Upper lobe of left lung (tissue), 6 donors: ENCODE results near the gene TAC3. TPM values are rescaled to one million over a fixed set of nuclear protein-coding genes. Genes with fewer than 3 reads are reported as not detected.
A peak's percentile ranks its signal among the peaks of the same experiment; 100 is the strongest.

Experiments used
- ATAC-seq, 2 donors: fragments of 200-7000 bp; cut with Tn5 transposase; one replicate each; pipeline ENCODE4 v1.9.1; 2022; ENCODE audit warnings: mild to moderate bottlenecking in 2 of 2, moderate library complexity in 2 of 2; ENCODE audit not compliant: low FRiP score in 2 of 2
- DNase-seq, 2 donors: peaks; one replicate each; pipeline ENCODE4 v3.0.0-alpha.2; 2019 to 2020
- H3K27ac ChIP-seq, 4 donors: fragments of 200-600 bp; sonication (generic); one replicate each; pipeline ENCODE4 v1.5.1; 2016 to 2019
- H3K27me3 ChIP-seq, 4 donors: fragments of 200-600 bp; sonication (generic); one replicate each; pipeline ENCODE4 v1.5.1; 2017 to 2019
- H3K36me3 ChIP-seq, 4 donors: fragments of 200-600 bp; sonication (generic); one replicate each; pipeline ENCODE4 v1.5.1; 2016 to 2019
- H3K4me1 ChIP-seq, 4 donors: fragments of 200-600 bp; sonication (generic); one replicate each; pipeline ENCODE4 v1.5.1; 2018 to 2019
- H3K4me3 ChIP-seq, 4 donors: fragments of 200-600 bp; sonication (generic); one replicate each; pipeline ENCODE4 v1.5.1; 2017 to 2019; ENCODE audit warnings: mild to moderate bottlenecking in 2 of 4, moderate library complexity in 1 of 4
- H3K9me3 ChIP-seq, 4 donors: fragments of 200-600 bp; sonication (generic); one replicate each; pipeline ENCODE4 v1.5.1; 2018 to 2019
- EP300 ChIP-seq, 4 donors: sonication (generic); formaldehyde crosslinking; IDR thresholded peaks; one replicate each; pipeline ENCODE4 v1.5.1; 2017; ENCODE audit warnings: antibody characterized with exemption in 4 of 4, control low read depth in 2 of 4
- POLR2A ChIP-seq, 4 donors: fragments of 450-650 bp; IDR thresholded peaks; one replicate each; pipeline ENCODE4 v1.5.1; 2016 to 2017; ENCODE audit warnings: antibody characterized with exemption in 4 of 4, mild to moderate bottlenecking in 2 of 4
- POLR2AphosphoS5 ChIP-seq, 2 donors: sonication (generic); formaldehyde crosslinking; IDR thresholded peaks; one replicate each; pipeline ENCODE4 v1.5.1; 2017; ENCODE audit warnings: antibody characterized with exemption in 2 of 2
- WGBS, 2 donors: methylation state at CpG; one replicate each; pipeline ENCODE4 v1.1.5; 2017 to 2018; 5-methylcytosine and 5-hydroxymethylcytosine counted together
- total RNA-seq, 6 donors: library from RNA; depleted of rRNA in 4 of 6; stranded (reverse); fragments of >200 nt in 4 of 6; gene quantifications; one replicate each; pipeline versions ENCODE4 v1.1.0 to v1.2.1, GENCODE V29; 2016 to 2021
- TF ChIP-seq, protein P1 (sequence below), 6 experiments: fragments of 450-650 bp in 4 of 6; fragments of 200-600 bp in 2 of 6; sonication (generic) in 2 of 6; IDR thresholded peaks; one replicate each; pipeline ENCODE4 v1.5.1; 2016 to 2019; ENCODE audit warnings: antibody characterized with exemption in 6 of 6
- donor health status: DM: no; HTN: no; CAD: no; lungs with moderate emphysema.
- donor health status: DM: no; HTN: yes; CAD: no; lungs with severe emphysema.

The TAC3 gene
- total RNA-seq, 6 donors from 2014 or later: not detected

DNA sequence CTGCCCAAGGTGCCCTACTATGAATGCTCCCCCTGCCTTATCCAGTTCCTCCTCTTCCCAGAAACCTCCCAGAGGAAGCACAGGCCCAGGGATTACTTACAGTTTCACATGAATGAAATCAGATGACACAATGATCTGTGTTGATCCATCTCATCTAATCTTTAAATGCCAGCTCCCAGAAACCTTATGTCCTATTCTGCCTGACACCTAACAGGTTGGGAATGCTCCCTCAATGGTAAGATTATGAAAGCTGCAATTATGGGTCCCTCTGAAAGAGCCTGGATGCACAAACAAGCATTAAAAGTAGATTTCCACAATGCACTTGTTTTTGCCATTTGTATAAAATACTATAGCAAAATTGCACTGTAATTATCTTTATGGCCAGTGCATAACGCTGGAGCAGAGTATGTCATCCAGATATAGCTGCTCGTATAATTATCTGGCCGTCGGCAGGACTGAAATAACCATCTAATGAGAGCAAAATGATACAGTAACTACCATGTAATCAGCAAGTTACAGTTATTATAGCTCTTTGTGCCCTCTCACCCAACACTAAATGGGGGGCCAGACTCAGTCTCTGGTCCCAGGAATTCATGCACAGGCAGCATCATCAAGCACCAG, 5.6 kb downstream of the TAC3 start:
- TF ChIP-seq POLR2AphosphoS5 (IDR thresholded peaks at IDR 0.05): no peak

DNA sequence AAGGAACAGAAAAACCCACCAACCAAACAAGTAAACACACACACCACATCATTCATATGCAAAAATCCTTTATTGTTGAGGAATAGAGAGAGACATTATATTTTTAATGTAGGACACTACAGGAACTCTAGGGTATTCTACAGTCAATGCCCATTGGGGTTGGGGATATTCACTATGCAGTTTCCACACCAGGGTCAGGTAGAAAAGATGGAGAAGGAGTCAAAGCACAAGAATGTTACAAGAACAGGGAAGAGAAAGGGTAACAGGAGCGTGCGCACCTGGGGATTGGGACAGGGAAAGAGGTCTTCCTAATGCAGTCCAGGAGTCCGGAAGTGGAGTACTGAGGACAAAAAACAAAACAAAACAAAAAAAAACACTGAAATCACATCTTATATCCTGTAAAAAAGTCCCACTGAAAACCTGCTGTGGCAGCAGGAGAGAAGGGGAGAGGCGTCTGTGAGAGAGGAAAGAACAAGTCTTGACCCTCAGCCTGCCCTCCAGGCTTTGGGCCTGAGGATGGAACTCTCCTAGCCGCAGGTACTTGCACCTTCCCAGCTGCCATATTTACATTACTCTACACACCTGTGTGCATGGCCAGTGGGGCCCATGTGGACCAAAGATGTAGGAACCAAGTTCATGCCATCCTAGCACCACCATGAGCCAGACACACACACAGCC, 6.2 kb downstream of the TAC3 start:
- ATAC-seq (no peak), DNase-seq (no peak)
- WGBS, 2 donors: 88 to 89% methylated on average over 5 of the region's 5 CpGs
- no peaks in the 10 kb centered on the region for H3K9me3 ChIP-seq
- H3K27ac ChIP-seq: no peak overlapping the region
- TF ChIP-seq, protein P1, sequence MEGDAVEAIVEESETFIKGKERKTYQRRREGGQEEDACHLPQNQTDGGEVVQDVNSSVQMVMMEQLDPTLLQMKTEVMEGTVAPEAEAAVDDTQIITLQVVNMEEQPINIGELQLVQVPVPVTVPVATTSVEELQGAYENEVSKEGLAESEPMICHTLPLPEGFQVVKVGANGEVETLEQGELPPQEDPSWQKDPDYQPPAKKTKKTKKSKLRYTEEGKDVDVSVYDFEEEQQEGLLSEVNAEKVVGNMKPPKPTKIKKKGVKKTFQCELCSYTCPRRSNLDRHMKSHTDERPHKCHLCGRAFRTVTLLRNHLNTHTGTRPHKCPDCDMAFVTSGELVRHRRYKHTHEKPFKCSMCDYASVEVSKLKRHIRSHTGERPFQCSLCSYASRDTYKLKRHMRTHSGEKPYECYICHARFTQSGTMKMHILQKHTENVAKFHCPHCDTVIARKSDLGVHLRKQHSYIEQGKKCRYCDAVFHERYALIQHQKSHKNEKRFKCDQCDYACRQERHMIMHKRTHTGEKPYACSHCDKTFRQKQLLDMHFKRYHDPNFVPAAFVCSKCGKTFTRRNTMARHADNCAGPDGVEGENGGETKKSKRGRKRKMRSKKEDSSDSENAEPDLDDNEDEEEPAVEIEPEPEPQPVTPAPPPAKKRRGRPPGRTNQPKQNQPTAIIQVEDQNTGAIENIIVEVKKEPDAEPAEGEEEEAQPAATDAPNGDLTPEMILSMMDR (IDR thresholded peaks at IDR 0.05): no peak
- TF ChIP-seq POLR2A (IDR thresholded peaks at IDR 0.05) (no peak), EP300 (IDR thresholded peaks at IDR 0.05) (no peak), POLR2AphosphoS5 (IDR thresholded peaks at IDR 0.05) (no peak)
- no peaks in the 10 kb centered on the region for H3K27me3 ChIP-seq
- peaks cover 12 to 24% (median 18%) of the 10 kb centered on the region in 4 donors for H3K4me1 ChIP-seq
- H3K36me3 ChIP-seq: no peaks in the 10 kb centered on the region
- no peak overlapping the region for H3K4me3 ChIP-seq

More for the DNA sequence above, 5.6 kb downstream of the TAC3 start:
- no peak for ATAC-seq
- Histone ChIP-seq H3K4me3 (no peak overlapping the region), H3K4me1 (peaks cover 6 to 17% (median 12%) of the 10 kb centered on the region in 4 donors), H3K27me3 (no peaks in the 10 kb centered on the region), H3K36me3 (no peaks in the 10 kb centered on the region), H3K9me3 (no peaks in the 10 kb centered on the region), H3K27ac (no peak overlapping the region)
- 87 to 91% methylated on average over 4 of the region's 4 CpGs for WGBS, 2 donors
- no peak for DNase-seq

DNA sequence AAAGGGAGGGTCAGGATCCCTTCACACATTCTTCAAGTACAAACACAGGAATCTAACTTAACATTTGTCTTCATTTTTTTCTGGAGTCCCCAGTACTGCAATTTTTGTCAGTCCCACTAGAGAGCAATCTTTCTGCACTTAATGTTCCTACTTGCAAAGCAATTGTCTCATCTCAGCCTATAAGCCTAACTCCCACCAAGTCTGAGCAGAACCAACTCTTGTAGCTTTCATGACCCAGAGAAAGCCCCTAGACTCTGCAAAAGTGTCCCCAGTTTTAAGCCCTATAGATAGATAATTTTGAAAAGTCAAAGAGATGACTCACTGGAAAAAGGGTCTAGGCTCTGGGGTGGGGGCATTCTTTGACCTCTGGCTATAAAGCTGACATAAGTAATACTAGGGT, 8.2 kb downstream of the TAC3 start:
- Histone ChIP-seq H3K27me3 (no peaks in the 10 kb centered on the region), H3K4me3 (no peak overlapping the region), H3K36me3 (peaks cover 7 to 14% (median 13%) of the 10 kb centered on the region in 4 donors), H3K9me3 (no peaks in the 10 kb centered on the region), H3K4me1 (peaks cover 15 to 34% (median 22%) of the 10 kb centered on the region in 4 donors), H3K27ac (peak overlapping the region in 1 of 4 donors; percentile 25)
- no peak for TF ChIP-seq EP300 (IDR thresholded peaks at IDR 0.05)
- TF ChIP-seq, protein P1 (IDR thresholded peaks at IDR 0.05): peak; percentile 32 to 62 (median 48)
- no peak for DNase-seq
- ATAC-seq: no peak

DNA sequence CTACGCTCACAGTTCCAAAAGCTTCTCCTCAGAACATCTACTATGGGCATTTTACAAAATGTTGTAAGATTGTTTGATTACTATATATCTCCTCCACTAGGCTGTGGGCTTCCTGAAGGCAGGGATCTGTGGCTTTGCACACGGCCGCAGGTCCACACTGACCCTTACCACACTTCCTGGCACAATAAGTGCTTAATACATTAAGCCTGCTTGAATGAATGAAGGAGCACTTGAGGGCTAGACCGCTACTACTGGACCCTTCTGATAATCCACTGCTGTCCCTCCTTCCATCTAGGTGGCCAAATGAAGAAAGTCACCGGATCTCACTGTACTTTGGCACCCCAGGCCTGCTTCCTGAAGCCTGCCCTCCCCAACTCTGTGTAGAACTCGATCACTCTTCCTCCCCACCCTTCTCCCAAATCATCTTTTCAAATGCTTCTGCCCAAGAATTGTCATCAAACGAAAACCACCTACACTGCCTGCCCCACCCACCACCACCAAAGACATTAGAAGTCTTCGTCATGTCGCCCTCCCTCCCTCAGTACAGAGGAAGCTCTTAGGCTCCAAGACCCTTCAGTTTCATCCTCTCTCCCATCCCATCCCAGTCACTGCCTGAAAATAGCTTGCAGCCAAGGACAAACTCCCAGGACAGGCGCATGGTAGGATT, 9.4 kb downstream of the TAC3 start:
- H3K27me3 ChIP-seq: no peaks in the 10 kb centered on the region
- WGBS, 2 donors: 49 to 52% methylated on average over 10 of the region's 10 CpGs
- peaks cover 18 to 26% (median 25%) of the 10 kb centered on the region in 4 donors for H3K36me3 ChIP-seq
- no peaks in the 10 kb centered on the region for H3K9me3 ChIP-seq
- H3K4me1 ChIP-seq: peaks cover 16 to 35% (median 23%) of the 10 kb centered on the region in 4 donors
- no peak for DNase-seq
- peak overlapping the region; percentile 4 to 92 (median 22) for H3K27ac ChIP-seq
- ATAC-seq: no peak
- no peak for TF ChIP-seq POLR2AphosphoS5 (IDR thresholded peaks at IDR 0.05)
- TF ChIP-seq, protein P1 (IDR thresholded peaks at IDR 0.05): peak in 1 of 6 experiments; percentile 9
- peak overlapping the region in 3 of 4 donors; percentile 86 to 98 (median 96) for H3K4me3 ChIP-seq

DNA sequence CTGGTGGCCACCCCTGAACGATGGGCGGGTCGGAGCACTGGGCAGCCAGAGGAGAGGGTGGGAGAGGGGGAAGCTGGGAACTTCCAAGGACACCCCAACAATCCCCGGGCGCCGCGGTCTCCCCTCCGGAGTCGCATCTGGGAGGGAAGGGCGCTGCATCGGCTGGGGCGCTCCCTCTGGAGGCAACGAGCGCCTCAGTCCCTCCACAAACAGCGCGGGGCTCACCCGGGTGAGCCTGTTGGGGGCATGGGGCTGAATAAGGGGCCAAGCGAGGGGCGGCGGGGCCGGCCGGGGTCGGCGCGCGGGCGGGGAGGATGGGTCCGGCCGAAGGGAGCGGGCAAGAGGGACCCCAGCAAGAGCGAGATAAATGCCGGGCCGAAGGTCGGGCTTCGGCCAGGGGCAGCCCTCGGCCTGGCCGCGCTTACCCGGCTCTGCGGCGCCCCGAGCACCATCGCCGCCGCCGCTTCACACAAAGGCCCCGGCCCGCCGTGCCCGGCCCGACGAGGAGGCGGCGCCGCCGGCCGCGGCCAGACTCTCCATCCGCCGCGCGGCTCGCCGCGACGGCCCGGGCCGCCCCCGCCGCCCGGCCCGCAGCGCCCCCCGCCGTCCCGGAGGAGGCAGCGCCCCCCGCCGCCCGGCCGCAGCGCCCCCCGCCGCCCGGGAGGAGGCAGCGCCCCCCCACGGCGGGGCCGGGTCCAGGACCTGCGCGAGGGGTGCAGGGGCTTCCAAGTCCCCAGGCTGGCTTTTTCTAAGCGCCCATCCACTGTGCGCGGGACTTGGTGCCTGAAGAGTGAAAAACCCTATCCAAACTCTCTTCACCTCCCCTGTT, 10.1 kb downstream of the TAC3 start, which contains the start of gene ZBTB39:
ZBTB39 (minus strand) TSS at position 567 of the 829 bp plus-strand sequence. CDS start 1,629 bp downstream, outside the sequence.
- ATAC-seq (peak; percentile 36 to 91), DNase-seq (peak; percentile 55 to 94)
- H3K27me3 ChIP-seq: no peaks in the 10 kb centered on the region
- peaks cover 23 to 42% (median 30%) of the 10 kb centered on the region in 4 donors for H3K4me1 ChIP-seq
- whole genome bisulfite sequencing, 2 donors: 1 to 2% methylated on average over 20 to 31 of the region's 94 CpGs
- H3K27ac ChIP-seq: peak within 1 kb of the TSS; percentile 72 to 92 (median 76)
- H3K4me3 ChIP-seq: peak within 1 kb of the TSS; percentile 59 to 98 (median 91)
- no peaks in the 10 kb centered on the region for H3K9me3 ChIP-seq
- H3K36me3 ChIP-seq: peaks cover 18 to 29% (median 27%) of the 10 kb centered on the region in 4 donors
- TF ChIP-seq EP300 (IDR thresholded peaks at IDR 0.05): no peak
- TF ChIP-seq POLR2AphosphoS5 (IDR thresholded peaks at IDR 0.05): no peak
- TF ChIP-seq, protein P1 (IDR thresholded peaks at IDR 0.05): peak in 5 of 6 experiments; percentile 45 to 77 (median 62)
- TF ChIP-seq POLR2A (IDR thresholded peaks at IDR 0.05): peak in 1 of 4 donors; percentile 54
